ENCODE measurements around the gene MED12.

Gene MED12

GRCh38 chrX:71107762-71108360 is 10.5 kb upstream of the MED12 start:
- DNase-seq = no peak

GRCh38 chrX:71109051-71109450 is 9.3 kb upstream of the MED12 start:
- DNase-seq = no peak

- DNase-seq = no peak
Observed at GRCh38 chrX:71111141-71111843, 7.1 kb upstream of the MED12 start, which contains the start of gene IL2RG. TSS of gene IL2RG (minus strand) at chrX:71111577. CDS start at chrX:71111539, 38 bp downstream.

- DNase-seq = no peak
Observed at GRCh38 chrX:71111921-71112431, 6.4 kb upstream of the MED12 start.

GRCh38 chrX:71117358-71117757 is 1.0 kb upstream of the MED12 start:
- DNase-seq = no peak

GRCh38 chrX:71118985-71119535 is 664 bp downstream of the MED12 start:
- no peak for DNase-seq

- peak; percentile 12 for DNase-seq
Observed at GRCh38 chrX:71128166-71128833, 9.9 kb downstream of the MED12 start.

- DNase-seq = no peak
Observed at GRCh38 chrX:71128915-71129765, 10.7 kb downstream of the MED12 start.

- no peak for DNase-seq
Observed at GRCh38 chrX:71131510-71131909, 13.1 kb downstream of the MED12 start.

- DNase-seq = no peak
Observed at GRCh38 chrX:71140440-71140839, 22.0 kb downstream of the MED12 start.

- DNase-seq = no peak
Observed at GRCh38 chrX:71143508-71143907, 25.1 kb downstream of the MED12 start.

- DNase-seq = no peak
Observed at GRCh38 chrX:71144651-71145050, 26.3 kb downstream of the MED12 start, which contains the start of gene NLGN3. TSS of gene NLGN3 (plus strand) at chrX:71144841. CDS start at chrX:71147750, 2,909 bp downstream.

GRCh38 chrX:71147496-71148277 is 29.3 kb downstream of the MED12 start:
- no peak for DNase-seq

- no peak for DNase-seq
Observed at GRCh38 chrX:71148278-71148663, 29.9 kb downstream of the MED12 start.

- no peak for DNase-seq
Observed at GRCh38 chrX:71151366-71151765, 33.0 kb downstream of the MED12 start.

- no peak for DNase-seq
Observed at GRCh38 chrX:71154196-71154595, 35.8 kb downstream of the MED12 start.

- DNase-seq = no peak
Observed at GRCh38 chrX:71154641-71155040, 36.2 kb downstream of the MED12 start.

- DNase-seq = no peak
Observed at GRCh38 chrX:71158603-71159002, 40.2 kb downstream of the MED12 start.

GRCh38 chrX:71159335-71159734 is 40.9 kb downstream of the MED12 start:
- no peak for DNase-seq

GRCh38 chrX:71160475-71160874 is 42.1 kb downstream of the MED12 start:
- no peak for DNase-seq

- DNase-seq = no peak
Observed at GRCh38 chrX:71162981-71163380, 44.6 kb downstream of the MED12 start.

GRCh38 chrX:71164071-71164470 is 45.7 kb downstream of the MED12 start:
- no peak for DNase-seq

Measured in NCI-H226 (cell line).